PFSK-1 (cell line): ENCODE data around the gene OTUD3.

Experiments
- FOXP2 ChIP-seq: optimal IDR thresholded peaks from 2 replicates; pipeline ENCODE3; 2011; ENCODE audit warnings: borderline replicate concordance, control low read depth, inconsistent platforms; ENCODE audit not compliant: insufficient read depth; ENCODE audit errors: extremely low read length, extremely low read depth
- POLR2AphosphoS5 ChIP-seq: IDR thresholded peaks from 2 replicates; pipeline ENCODE4 v1.6.1; 2012; ENCODE audit warnings: low read depth, mild to moderate bottlenecking, control low read depth, low read length, moderate library complexity
- REST ChIP-seq, 2 experiments: IDR thresholded peaks; 2 replicates each; pipeline versions ENCODE4 v1.6.1 to v1.8.0; 2011 to 2012; ENCODE audit warnings: low read depth in 2 of 2, low read length in 2 of 2, control low read depth in 1 of 2, inconsistent platforms in 1 of 2, mild to moderate bottlenecking in 1 of 2, moderate library complexity in 1 of 2; ENCODE audit not compliant: insufficient read depth in 1 of 2
- SIN3A ChIP-seq: IDR thresholded peaks from 2 replicates; pipeline ENCODE4 v1.6.1; 2012; ENCODE audit warnings: mild to moderate bottlenecking, low read length, moderate library complexity, borderline replicate concordance; ENCODE audit not compliant: insufficient read depth
- TAF1 ChIP-seq: IDR thresholded peaks from 2 replicates; pipeline ENCODE4 v1.6.1; 2012; ENCODE audit warnings: low read length, control low read depth, borderline replicate concordance; ENCODE audit not compliant: insufficient read depth

Gene OTUD3

GRCh38 chr1:19878637-19878985 lies 3.6 kb upstream of the OTUD3 start:
- TF ChIP-seq POLR2AphosphoS5 = no peak
- TF ChIP-seq REST (IDR thresholded peaks at IDR 0.05; ENCODE audit: insufficient read depth in 1 of 2, low read depth in 2 of 2, low read length in 2 of 2) = no peak
- no peak for TF ChIP-seq SIN3A
- TF ChIP-seq TAF1 = no peak
- TF ChIP-seq FOXP2 = no peak

GRCh38 chr1:19879227-19879626 lies 3.0 kb upstream of the OTUD3 start:
- no peak for TF ChIP-seq SIN3A
- no peak for TF ChIP-seq POLR2AphosphoS5
- TF ChIP-seq TAF1 = no peak
- TF ChIP-seq REST (IDR thresholded peaks at IDR 0.05; ENCODE audit: insufficient read depth in 1 of 2, low read depth in 2 of 2, low read length in 2 of 2) = no peak
- no peak for TF ChIP-seq FOXP2

- TF ChIP-seq POLR2AphosphoS5 (no peak), REST (IDR thresholded peaks at IDR 0.05; ENCODE audit: insufficient read depth in 1 of 2, low read depth in 2 of 2, low read length in 2 of 2) (no peak), TAF1 (no peak), FOXP2 (no peak), SIN3A (no peak)
Observed at GRCh38 chr1:19879661-19880060, 2.5 kb upstream of the OTUD3 start.

- TF ChIP-seq POLR2AphosphoS5 (no peak), FOXP2 (no peak), REST (IDR thresholded peaks at IDR 0.05; ENCODE audit: insufficient read depth in 1 of 2, low read depth in 2 of 2, low read length in 2 of 2) (no peak), SIN3A (no peak), TAF1 (no peak)
Observed at GRCh38 chr1:19884312-19884711, 2.1 kb downstream of the OTUD3 start.

- no peak for TF ChIP-seq TAF1
- TF ChIP-seq REST (IDR thresholded peaks at IDR 0.05; ENCODE audit: insufficient read depth in 1 of 2, low read depth in 2 of 2, low read length in 2 of 2) = no peak
- no peak for TF ChIP-seq POLR2AphosphoS5
- no peak for TF ChIP-seq FOXP2
- no peak for TF ChIP-seq SIN3A
Observed at GRCh38 chr1:19885821-19886220, 3.6 kb downstream of the OTUD3 start.
